GM21515 (cell line): ENCODE data around the gene FGGY.
A peak's percentile ranks its signal among the peaks of the same experiment; 100 is the strongest.

Source experiments
- ATAC-seq: cut with Tn5 transposase; IDR thresholded peaks from one replicate; pipeline ENCODE4 v1.9.1; 2021; ENCODE audit not compliant: unreplicated experiment

FGGY gene

GRCh38 chr1:59378621-59379370 is 81.9 kb downstream of the FGGY start:
- ATAC-seq = no peak

- ATAC-seq = no peak
These were observed 82.5 kb downstream of the FGGY start for GRCh38 chr1:59379371-59379728.

DNA sequence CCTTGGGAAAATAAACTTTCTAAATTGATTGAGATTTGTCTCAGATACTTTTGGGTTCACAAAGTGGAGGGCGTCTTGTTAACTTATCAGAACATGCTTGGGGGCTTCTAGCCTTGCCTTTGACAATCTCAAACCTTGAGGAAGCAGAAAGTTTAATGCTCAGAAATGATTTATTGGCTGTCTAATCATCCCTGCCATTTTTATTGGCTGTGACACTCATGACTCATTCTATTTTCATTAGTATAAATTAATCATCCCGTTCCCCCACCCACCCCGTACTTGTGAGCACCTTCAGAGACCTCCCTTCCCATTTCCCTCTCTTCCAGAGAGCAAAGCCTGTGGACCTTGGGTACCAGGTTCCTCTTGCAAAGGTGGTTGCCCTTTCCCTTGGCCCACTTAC is 87.1 kb downstream of the FGGY start:
- ATAC-seq = no peak

- ATAC-seq = no peak
These were observed 87.5 kb downstream of the FGGY start for GRCh38 chr1:59384443-59384842.

- no peak for ATAC-seq
These were observed 91.3 kb downstream of the FGGY start for GRCh38 chr1:59388191-59388590.

GRCh38 chr1:59389847-59390246 is 93.0 kb downstream of the FGGY start:
- no peak for ATAC-seq

DNA sequence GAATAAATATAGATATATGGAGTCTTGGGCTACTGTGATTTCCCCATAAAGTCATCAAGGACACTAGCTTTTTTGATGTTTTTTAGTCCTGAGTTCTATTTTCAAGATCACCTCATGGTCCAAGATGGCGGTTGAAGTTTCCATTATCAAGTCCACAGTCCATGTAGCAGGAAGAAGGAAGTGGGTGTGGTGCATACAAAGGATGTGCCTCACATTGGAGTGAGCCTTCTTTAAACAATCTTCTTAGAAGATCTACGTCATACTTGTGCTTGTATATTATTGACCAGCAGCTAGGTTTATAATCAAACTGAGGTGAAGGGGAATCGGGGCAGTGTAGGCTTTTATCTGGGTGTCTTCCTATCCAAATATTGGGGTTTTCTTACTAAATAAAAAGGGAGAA is 93.4 kb downstream of the FGGY start:
- no peak for ATAC-seq

DNA sequence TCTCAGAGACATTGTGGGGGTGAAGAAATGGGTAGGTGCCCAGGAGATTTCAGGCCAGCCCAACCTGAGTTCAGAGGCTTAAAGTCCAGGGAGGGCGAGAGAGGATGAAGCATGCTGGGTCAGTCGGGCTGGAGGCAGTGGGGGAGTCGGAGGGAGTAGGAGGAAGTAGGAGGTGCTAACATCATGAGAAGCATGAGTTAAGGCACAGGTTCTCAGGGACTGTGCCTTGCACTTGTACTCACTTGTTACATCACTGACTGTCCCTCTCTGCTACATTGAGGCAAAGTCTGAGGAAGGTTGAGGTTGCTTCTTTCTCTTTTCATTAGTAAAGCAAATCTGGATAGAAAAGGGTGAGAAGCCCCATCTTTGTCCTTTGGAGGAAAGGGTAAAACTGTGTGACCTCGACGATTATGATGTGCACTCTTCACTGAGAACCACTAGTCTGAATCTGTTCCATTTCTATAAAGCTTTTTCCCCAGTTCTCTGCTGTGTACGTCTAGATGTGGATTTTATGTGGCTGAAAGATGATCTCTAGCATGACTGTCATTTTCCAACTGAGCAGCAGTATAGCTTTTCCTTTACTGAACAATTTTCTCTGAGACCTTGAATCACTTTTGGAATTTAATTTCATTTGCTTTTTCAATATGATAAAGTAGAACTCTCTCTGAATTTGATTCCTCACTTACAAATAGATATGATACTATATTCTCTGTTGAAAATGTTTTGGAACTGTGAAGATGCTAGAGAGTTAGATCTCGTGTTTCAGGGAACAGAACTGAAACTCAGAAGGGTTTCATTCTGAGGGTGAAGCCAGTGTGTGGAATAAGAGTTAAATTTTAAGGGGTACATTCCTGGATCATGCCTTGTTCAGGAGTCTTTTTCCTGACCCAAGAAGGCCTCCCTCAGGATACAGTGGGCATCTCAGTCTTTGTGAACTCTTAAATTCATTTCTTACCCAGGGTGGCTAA is 94.6 kb downstream of the FGGY start:
- ATAC-seq = no peak

- no peak for ATAC-seq
These were observed 96.6 kb downstream of the FGGY start for GRCh38 chr1:59393211-59394180.

DNA sequence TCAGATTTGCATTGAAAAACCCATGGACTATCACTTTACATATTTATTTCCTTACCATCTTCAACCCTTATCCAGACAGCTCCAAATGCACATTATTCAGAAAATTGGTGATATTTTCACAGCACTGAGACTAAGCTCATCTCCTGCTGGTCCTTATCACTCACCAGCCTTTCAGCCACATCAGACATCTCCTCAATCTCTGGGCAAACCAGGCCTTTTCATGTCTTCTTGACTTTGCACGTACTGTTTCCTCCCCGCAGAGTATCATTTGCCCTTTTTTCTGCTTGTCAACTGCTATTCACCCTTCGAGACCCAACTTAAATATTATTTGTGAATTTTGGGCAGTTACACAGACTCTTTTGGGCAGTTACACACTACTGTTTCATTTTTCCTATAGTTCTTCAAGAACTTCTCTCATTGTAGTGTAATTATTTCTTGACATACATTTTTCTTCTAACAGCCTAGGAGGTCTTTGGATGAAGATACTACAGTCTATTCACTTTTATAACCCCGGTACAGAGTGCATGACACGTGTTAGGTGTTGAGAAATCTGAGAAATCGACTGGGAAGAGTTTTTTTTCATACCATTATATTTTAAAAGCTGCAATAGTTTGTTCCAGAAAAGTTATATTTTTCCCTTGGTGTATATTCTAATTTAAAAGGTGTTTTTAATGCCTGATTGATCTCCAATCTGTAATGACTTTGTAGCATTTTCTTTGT is 98.0 kb downstream of the FGGY start:
- no peak for ATAC-seq

DNA sequence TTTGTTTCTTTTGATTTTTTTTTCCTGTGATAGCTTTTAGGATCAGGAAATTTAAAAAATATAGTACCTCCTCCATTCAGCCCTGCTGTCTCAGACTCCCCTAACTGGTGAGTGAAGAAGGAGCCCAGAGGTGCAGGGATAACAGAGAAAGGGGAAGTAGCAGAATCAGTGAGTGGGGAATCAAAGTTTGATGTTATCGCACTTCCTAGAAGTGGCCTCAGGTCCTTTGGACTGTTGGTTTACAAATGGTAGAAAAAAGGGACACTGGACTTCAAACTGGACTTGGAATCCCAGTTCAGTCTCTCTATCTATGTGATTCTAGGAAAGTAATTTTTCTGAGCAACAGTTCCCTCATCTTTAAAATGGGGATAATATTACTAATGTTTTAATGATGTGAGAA is 99.5 kb downstream of the FGGY start:
- ATAC-seq = no peak

DNA sequence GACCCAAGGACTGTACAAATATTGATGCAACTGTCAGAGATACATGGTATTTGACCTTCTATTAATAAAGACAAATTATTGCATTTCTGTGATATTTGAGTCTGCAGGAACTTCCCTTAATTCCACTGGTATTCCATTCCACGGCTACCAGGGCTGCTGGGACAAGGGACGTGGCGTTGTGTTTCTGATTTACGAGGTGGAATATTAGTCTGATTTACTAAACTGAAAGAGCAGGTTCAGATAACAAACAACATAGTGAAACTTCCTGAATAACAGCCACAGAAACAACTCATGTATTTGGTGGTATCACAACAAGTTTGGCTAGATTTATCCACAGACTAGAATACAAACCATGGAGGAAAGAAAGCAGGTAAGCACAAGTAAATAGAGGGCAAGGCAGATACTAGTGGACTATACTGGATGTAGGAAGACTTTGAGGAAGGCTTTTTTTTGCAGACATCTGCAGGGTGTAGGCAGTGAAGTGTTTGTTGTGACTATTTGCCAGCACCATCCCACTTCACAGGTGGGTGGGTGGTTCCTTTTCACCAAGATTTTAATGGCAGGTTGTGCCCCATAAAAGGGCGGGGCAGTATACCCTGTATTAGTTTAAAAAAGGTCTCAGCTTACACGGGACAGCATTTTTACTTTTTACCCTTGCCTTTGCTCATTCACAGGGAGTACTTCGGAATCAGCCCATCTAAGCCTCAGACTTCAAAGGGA is 100.4 kb downstream of the FGGY start:
- no peak for ATAC-seq

- no peak for ATAC-seq
These were observed 102.7 kb downstream of the FGGY start for GRCh38 chr1:59399642-59400041.

DNA sequence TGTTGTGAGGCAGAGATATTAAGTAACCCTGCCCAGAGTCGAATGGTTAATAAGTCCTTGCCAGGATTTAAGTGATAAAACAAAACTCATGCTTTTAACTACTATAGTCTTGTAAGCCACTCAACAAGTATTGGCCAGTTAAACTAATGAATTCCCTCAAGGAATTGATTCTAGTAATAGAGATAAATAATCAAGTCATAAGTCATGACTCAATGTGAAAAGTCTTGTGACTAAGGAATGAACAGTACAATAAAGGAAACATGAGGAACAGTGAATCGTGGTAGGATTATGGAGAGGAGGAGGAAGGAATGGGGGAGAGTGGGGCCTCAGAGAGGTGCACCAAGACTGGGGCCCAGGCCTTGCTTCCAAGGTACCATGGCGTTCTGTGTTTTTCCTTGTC is 104.7 kb downstream of the FGGY start:
- no peak for ATAC-seq

GRCh38 chr1:59404796-59405195 is 107.9 kb downstream of the FGGY start:
- no peak for ATAC-seq

GRCh38 chr1:59406437-59407164 is 109.7 kb downstream of the FGGY start:
- ATAC-seq = no peak

GRCh38 chr1:59408608-59409240 is 111.8 kb downstream of the FGGY start:
- ATAC-seq = no peak

DNA sequence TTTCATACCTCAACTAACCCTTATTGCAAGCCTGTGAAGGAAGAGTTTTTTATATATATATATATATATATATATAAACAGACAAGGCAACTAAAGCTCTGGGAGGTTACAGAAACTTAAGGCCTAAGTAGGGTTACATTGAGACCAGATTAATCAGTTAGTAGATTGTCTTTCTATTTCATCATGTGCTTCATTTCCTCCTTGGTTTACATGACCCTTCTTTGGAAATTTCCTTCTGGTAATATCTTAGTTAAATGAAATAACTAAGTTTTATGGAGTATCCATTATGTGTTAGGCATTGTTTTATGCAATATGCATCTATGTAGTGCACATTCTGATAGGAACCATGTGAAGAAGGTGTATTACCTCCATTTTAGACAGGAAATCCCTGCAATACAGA is 112.7 kb downstream of the FGGY start:
- no peak for ATAC-seq

GRCh38 chr1:59409986-59410385 is 113.1 kb downstream of the FGGY start:
- peak; percentile 51 for ATAC-seq
